WTC11 (cell line): ENCODE measurements around the gene UNKL. TPM values are rescaled to one million over a fixed set of nuclear protein-coding genes. Genes with fewer than 3 reads are reported as not detected.

Source experiments
- ATAC-seq: fragments of 200-7000 bp; cut with Tn5 transposase; 2 replicates; pipeline ENCODE4 v1.10.0; 2021; ENCODE audit warnings: mild to moderate bottlenecking, moderate library complexity
- CTCF ChIA-PET: fragments of 300-600 bp; sonication (Branson Sonifier 250); formaldehyde crosslinking; loops from one replicate; lab custom pipeline; 2021; ENCODE audit warnings: antibody characterized with exemption; lab: Charles Lee
- POLR2A ChIA-PET: fragments of 350-600 bp; sonication (Branson Sonifier 250); formaldehyde crosslinking; loops from one replicate; lab custom pipeline; 2021; ENCODE audit warnings: antibody characterized with exemption; lab: Charles Lee
- DNase-seq: peaks from one replicate; pipeline ENCODE4 v3.0.0; 2021; ENCODE audit warnings: low spot score
- H3K27ac Mint-ChIP-seq: 2 replicates; pipeline ENCODE4 v1.8.0; 2021; ENCODE audit warnings: mixed read lengths
- H3K27me3 Mint-ChIP-seq: 2 replicates; pipeline ENCODE4 v1.8.0; 2021; ENCODE audit warnings: low read depth, mild to moderate bottlenecking, moderate library complexity, mixed read lengths
- H3K36me3 Mint-ChIP-seq: 2 replicates; pipeline ENCODE4 v1.8.0; 2021; ENCODE audit warnings: mixed read lengths
- H3K4me1 Mint-ChIP-seq: 2 replicates; pipeline ENCODE4 v1.8.0; 2022; ENCODE audit warnings: mixed read lengths
- H3K4me3 Mint-ChIP-seq: 2 replicates; pipeline ENCODE4 v1.8.0; 2021; ENCODE audit warnings: mild to moderate bottlenecking, moderate library complexity, mixed read lengths
- H3K9me3 Mint-ChIP-seq: 2 replicates; pipeline ENCODE4 v1.8.0; 2021; ENCODE audit warnings: mixed read lengths
- CREB1 ChIP-seq: sonication (generic); formaldehyde crosslinking; IDR thresholded peaks from 2 replicates; pipeline ENCODE4 v1.8.0; 2023; ENCODE audit warnings: mild to moderate bottlenecking, missing genetic modification reagents
- ETV6 ChIP-seq: sonication (generic); formaldehyde crosslinking; IDR thresholded peaks from 2 replicates; pipeline ENCODE4 v1.8.1; 2022; ENCODE audit warnings: mild to moderate bottlenecking, missing genetic modification reagents
- FOXJ3 ChIP-seq: sonication (generic); formaldehyde crosslinking; IDR thresholded peaks from 2 replicates; pipeline ENCODE4 v1.9.0; 2021; ENCODE audit warnings: missing genetic modification reagents, mild to moderate bottlenecking, borderline replicate concordance
- GRHL2 ChIP-seq: fragments of 250-450 bp; sonication (Bioruptor Pico); IDR thresholded peaks from 2 replicates; pipeline ENCODE4 v1.8.0; 2022; ENCODE audit warnings: mild to moderate bottlenecking, moderate library complexity; ENCODE audit not compliant: insufficient replicate concordance, severe bottlenecking
- JAZF1 ChIP-seq: fragments of 250-450 bp; sonication (Bioruptor Pico); IDR thresholded peaks from 2 replicates; pipeline ENCODE4 v1.9.0; 2021; ENCODE audit warnings: moderate library complexity, mild to moderate bottlenecking, inconsistent platforms
- JUN ChIP-seq: sonication (generic); formaldehyde crosslinking; IDR thresholded peaks from 2 replicates; pipeline ENCODE4 v1.8.0; 2023; ENCODE audit warnings: mild to moderate bottlenecking, missing genetic modification reagents
- MYBL2 ChIP-seq: sonication (generic); formaldehyde crosslinking; IDR thresholded peaks from 2 replicates; pipeline ENCODE4 v1.8.1; 2023; ENCODE audit warnings: mild to moderate bottlenecking, moderate library complexity, missing genetic modification reagents
- RELA ChIP-seq: sonication (generic); formaldehyde crosslinking; IDR thresholded peaks from 2 replicates; pipeline ENCODE4 v1.8.1; 2022; ENCODE audit warnings: missing genetic modification reagents, mild to moderate bottlenecking, borderline replicate concordance
- SMAD4 ChIP-seq: sonication (generic); formaldehyde crosslinking; IDR thresholded peaks from 2 replicates; pipeline ENCODE4 v1.8.0; 2022; ENCODE audit warnings: mild to moderate bottlenecking, missing genetic modification reagents
- TCF7 ChIP-seq: sonication (generic); formaldehyde crosslinking; IDR thresholded peaks from 2 replicates; pipeline ENCODE4 v1.8.0; 2022; ENCODE audit warnings: mild to moderate bottlenecking, low read depth, missing genetic modification reagents, moderate library complexity
- ZNF232 ChIP-seq: sonication (generic); formaldehyde crosslinking; IDR thresholded peaks from 2 replicates; pipeline ENCODE4 v1.8.0; 2022; ENCODE audit warnings: mild to moderate bottlenecking, missing genetic modification reagents
- ZNF263 ChIP-seq: sonication (generic); formaldehyde crosslinking; IDR thresholded peaks from 2 replicates; pipeline ENCODE4 v1.8.1; 2022; ENCODE audit warnings: low read depth, mild to moderate bottlenecking, moderate library complexity, missing genetic modification reagents
- ZNF416 ChIP-seq: fragments of 250-450 bp; sonication (Bioruptor Pico); IDR thresholded peaks from 2 replicates; pipeline ENCODE4 v1.9.0; 2021; ENCODE audit warnings: mild to moderate bottlenecking, inconsistent platforms
- ZNF423 ChIP-seq: fragments of 250-450 bp; sonication (Bioruptor Pico); IDR thresholded peaks from 2 replicates; pipeline ENCODE4 v2.1.2; 2022; ENCODE audit warnings: mild to moderate bottlenecking, moderate library complexity
- total RNA-seq: library from RNA; stranded (reverse); gene quantifications from 3 replicates; pipeline ENCODE4 v1.2.3, GENCODE V29; 2021
- TF ChIP-seq, protein P1 (sequence below): fragments of 250-450 bp; sonication (Bioruptor Pico); conservative IDR thresholded peaks from 2 replicates; pipeline ENCODE4 v1.9.0; 2021; ENCODE audit warnings: mild to moderate bottlenecking
- TF ChIP-seq, protein P2 (sequence below): fragments of 200-600 bp; IDR thresholded peaks from 2 replicates; pipeline ENCODE4 v1.8.0; 2022; ENCODE audit warnings: antibody characterized with exemption
- TF ChIP-seq, protein P3 (sequence below): sonication (generic); formaldehyde crosslinking; IDR thresholded peaks from 2 replicates; pipeline ENCODE4 v1.8.1; 2023; ENCODE audit warnings: mild to moderate bottlenecking, missing genetic modification reagents, moderate library complexity
- TF ChIP-seq, protein P4 (sequence below): sonication (generic); formaldehyde crosslinking; IDR thresholded peaks from 2 replicates; pipeline ENCODE4 v1.8.1; 2022; ENCODE audit warnings: mild to moderate bottlenecking, moderate library complexity, missing genetic modification reagents
- TF ChIP-seq, protein P5 (sequence below): fragments of 250-450 bp; sonication (Bioruptor Pico); IDR thresholded peaks from 2 replicates; pipeline ENCODE4 v1.9.0; 2021; ENCODE audit warnings: mild to moderate bottlenecking
- TF ChIP-seq, protein P6 (sequence below): sonication (generic); formaldehyde crosslinking; IDR thresholded peaks from 2 replicates; pipeline ENCODE4 v1.8.1; 2022; ENCODE audit warnings: mild to moderate bottlenecking, missing genetic modification reagents, moderate library complexity, borderline replicate concordance
- TF ChIP-seq, protein P7 (sequence below): sonication (generic); formaldehyde crosslinking; IDR thresholded peaks from 2 replicates; pipeline ENCODE4 v1.8.1; 2023; ENCODE audit warnings: mild to moderate bottlenecking, missing genetic modification reagents
- TF ChIP-seq, protein P8 (sequence below): sonication (generic); formaldehyde crosslinking; IDR thresholded peaks from 2 replicates; pipeline ENCODE4 v1.8.0; 2022; ENCODE audit warnings: mild to moderate bottlenecking, missing genetic modification reagents
- TF ChIP-seq, protein P9 (sequence below): sonication (generic); formaldehyde crosslinking; IDR thresholded peaks from 2 replicates; pipeline ENCODE4 v1.8.0; 2022; ENCODE audit warnings: mild to moderate bottlenecking, missing genetic modification reagents

UNKL gene
- total RNA-seq, 1 experiment from 2014 or later: 53.3 TPM

DNA sequence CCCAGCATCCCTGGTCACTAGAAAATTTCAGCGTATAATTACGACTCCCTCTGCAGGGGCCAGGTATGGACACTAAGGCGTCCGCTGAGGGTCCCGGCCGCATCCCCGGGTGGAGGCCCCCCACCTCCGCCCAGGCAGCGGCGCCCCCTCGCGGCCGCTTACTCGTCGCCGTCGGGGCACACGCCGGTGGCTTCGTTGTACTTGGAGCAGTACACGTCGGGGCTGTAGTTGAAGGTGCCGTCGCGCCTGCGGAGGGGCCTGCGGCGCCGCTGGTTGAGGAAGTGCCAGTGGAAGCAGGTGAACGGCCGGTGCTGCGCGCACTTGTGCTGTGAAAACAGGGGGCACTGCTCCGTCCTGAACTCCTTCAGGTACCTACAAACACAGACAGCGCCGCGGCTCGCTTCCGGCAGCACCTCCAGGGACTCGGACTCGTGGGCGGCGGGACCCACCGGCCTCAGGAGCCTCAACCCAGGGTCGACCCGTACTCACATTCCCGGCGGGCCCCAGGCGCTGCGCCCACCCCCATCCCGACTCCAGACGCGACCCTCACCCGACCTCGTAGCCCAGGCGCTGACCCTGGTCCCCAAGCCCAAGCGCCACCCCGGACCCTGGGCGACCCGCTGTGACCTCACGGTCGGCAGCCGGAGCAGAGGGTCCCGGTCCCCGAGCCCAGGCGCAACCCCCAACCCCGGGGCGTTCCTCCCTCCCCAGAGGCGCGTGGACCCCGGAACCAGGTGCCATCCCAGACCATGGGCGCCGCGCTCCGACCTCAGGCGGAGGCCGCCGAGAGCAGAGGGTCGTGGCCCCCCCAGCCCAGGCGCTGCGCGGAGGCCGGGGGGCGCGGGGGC, 596 bp downstream of the UNKL start:
- Mint-ChIP-seq H3K9me3 (no peaks in the 10 kb centered on the region), H3K27ac (no peak overlapping the region), H3K4me1 (0 out of 2 replicates have a peak, but pooled peaks cover 4% of the 10 kb centered on the region), H3K4me3 (peak overlapping the region; percentile 79), H3K27me3 (no peaks in the 10 kb centered on the region; the same call in 1 of the 2 replicates), H3K36me3 (no peaks in the 10 kb centered on the region)
- ATAC-seq (peak; percentile 68), DNase-seq (peak; percentile 85)
- CTCF ChIA-PET: interaction anchor here (0.7 kb wide), 1 partner anchor 103 kb away, joined by 4 read pairs; no protein-coding TSS in a partner anchor
- POLR2A ChIA-PET: interaction anchor here (0.7 kb wide), 1 partner anchor 83 kb away, joined by 11 read pairs; no protein-coding TSS in a partner anchor
- TF ChIP-seq ETV6: peak; percentile 67; the same call in 1 of the 2 replicates
- TF ChIP-seq ZNF423 (CRISPR knock-in tag): peak; percentile 16; the same call in 1 of the 2 replicates
- no peak for TF ChIP-seq TCF7
- TF ChIP-seq, protein P1, sequence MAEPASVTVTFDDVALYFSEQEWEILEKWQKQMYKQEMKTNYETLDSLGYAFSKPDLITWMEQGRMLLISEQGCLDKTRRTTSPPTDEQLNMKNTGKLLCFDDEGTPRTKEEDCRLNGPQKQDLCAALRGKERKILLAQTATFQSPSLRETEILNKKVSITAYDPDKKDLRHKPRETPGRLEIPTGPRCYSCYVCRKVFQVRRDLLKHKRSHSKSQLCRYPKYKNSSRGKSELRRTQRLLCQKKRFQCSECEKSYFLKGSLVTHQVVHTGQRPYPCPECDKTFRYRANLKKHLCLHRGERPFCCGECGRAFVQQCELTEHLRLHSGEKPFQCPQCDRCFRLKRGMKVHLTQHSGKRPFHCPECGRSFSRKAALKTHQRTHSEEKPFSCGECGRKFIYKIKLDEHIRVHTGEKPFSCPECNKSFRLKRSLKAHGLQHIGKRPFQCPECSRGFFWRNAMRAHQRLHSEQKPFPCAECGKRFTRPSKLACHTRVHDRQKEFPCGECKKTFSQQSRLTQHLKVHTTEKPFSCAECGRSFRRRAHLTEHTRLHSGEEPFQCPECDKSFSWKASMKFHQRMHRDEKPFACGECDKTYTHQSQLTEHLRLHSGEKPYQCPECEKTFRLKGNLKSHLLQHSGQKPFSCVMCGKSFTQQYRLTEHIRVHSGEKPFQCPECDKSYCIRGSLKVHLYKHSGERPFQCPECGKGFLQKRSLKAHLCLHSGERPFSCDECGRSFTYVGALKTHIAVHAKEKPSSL: no peak
- TF ChIP-seq, protein P2, sequence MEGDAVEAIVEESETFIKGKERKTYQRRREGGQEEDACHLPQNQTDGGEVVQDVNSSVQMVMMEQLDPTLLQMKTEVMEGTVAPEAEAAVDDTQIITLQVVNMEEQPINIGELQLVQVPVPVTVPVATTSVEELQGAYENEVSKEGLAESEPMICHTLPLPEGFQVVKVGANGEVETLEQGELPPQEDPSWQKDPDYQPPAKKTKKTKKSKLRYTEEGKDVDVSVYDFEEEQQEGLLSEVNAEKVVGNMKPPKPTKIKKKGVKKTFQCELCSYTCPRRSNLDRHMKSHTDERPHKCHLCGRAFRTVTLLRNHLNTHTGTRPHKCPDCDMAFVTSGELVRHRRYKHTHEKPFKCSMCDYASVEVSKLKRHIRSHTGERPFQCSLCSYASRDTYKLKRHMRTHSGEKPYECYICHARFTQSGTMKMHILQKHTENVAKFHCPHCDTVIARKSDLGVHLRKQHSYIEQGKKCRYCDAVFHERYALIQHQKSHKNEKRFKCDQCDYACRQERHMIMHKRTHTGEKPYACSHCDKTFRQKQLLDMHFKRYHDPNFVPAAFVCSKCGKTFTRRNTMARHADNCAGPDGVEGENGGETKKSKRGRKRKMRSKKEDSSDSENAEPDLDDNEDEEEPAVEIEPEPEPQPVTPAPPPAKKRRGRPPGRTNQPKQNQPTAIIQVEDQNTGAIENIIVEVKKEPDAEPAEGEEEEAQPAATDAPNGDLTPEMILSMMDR: peak; percentile 58
- no peak for TF ChIP-seq ZNF263
- TF ChIP-seq FOXJ3 (CRISPR knock-in tag): no peak
- TF ChIP-seq, protein P3, sequence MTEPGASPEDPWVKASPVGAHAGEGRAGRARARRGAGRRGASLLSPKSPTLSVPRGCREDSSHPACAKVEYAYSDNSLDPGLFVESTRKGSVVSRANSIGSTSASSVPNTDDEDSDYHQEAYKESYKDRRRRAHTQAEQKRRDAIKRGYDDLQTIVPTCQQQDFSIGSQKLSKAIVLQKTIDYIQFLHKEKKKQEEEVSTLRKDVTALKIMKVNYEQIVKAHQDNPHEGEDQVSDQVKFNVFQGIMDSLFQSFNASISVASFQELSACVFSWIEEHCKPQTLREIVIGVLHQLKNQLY (CRISPR knock-in tag): no peak
- no peak for TF ChIP-seq CREB1 (CRISPR knock-in tag)
- TF ChIP-seq ZNF232 (CRISPR knock-in tag): no peak
- TF ChIP-seq, protein P4, sequence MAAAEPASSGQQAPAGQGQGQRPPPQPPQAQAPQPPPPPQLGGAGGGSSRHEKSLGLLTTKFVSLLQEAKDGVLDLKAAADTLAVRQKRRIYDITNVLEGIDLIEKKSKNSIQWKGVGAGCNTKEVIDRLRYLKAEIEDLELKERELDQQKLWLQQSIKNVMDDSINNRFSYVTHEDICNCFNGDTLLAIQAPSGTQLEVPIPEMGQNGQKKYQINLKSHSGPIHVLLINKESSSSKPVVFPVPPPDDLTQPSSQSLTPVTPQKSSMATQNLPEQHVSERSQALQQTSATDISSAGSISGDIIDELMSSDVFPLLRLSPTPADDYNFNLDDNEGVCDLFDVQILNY: 0 out of 2 replicates have a peak, but pooled peaks have one; percentile 27
- no peak for TF ChIP-seq RELA (CRISPR knock-in tag)
- TF ChIP-seq, protein P5, sequence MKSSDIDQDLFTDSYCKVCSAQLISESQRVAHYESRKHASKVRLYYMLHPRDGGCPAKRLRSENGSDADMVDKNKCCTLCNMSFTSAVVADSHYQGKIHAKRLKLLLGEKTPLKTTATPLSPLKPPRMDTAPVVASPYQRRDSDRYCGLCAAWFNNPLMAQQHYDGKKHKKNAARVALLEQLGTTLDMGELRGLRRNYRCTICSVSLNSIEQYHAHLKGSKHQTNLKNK (CRISPR knock-in tag): no peak
- TF ChIP-seq, protein P6, sequence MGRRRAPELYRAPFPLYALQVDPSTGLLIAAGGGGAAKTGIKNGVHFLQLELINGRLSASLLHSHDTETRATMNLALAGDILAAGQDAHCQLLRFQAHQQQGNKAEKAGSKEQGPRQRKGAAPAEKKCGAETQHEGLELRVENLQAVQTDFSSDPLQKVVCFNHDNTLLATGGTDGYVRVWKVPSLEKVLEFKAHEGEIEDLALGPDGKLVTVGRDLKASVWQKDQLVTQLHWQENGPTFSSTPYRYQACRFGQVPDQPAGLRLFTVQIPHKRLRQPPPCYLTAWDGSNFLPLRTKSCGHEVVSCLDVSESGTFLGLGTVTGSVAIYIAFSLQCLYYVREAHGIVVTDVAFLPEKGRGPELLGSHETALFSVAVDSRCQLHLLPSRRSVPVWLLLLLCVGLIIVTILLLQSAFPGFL: no peak
- TF ChIP-seq, protein P7, sequence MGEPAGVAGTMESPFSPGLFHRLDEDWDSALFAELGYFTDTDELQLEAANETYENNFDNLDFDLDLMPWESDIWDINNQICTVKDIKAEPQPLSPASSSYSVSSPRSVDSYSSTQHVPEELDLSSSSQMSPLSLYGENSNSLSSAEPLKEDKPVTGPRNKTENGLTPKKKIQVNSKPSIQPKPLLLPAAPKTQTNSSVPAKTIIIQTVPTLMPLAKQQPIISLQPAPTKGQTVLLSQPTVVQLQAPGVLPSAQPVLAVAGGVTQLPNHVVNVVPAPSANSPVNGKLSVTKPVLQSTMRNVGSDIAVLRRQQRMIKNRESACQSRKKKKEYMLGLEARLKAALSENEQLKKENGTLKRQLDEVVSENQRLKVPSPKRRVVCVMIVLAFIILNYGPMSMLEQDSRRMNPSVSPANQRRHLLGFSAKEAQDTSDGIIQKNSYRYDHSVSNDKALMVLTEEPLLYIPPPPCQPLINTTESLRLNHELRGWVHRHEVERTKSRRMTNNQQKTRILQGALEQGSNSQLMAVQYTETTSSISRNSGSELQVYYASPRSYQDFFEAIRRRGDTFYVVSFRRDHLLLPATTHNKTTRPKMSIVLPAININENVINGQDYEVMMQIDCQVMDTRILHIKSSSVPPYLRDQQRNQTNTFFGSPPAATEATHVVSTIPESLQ (CRISPR knock-in tag): no peak
- 0 out of 2 replicates have a peak, but pooled peaks have one; percentile 46 for TF ChIP-seq ZNF416
- TF ChIP-seq MYBL2 (CRISPR knock-in tag): 0 out of 2 replicates have a peak, but pooled peaks have one; percentile 61
- no peak for TF ChIP-seq JAZF1 (CRISPR knock-in tag)
- no peak for TF ChIP-seq GRHL2 (CRISPR knock-in tag)
- TF ChIP-seq, protein P8, sequence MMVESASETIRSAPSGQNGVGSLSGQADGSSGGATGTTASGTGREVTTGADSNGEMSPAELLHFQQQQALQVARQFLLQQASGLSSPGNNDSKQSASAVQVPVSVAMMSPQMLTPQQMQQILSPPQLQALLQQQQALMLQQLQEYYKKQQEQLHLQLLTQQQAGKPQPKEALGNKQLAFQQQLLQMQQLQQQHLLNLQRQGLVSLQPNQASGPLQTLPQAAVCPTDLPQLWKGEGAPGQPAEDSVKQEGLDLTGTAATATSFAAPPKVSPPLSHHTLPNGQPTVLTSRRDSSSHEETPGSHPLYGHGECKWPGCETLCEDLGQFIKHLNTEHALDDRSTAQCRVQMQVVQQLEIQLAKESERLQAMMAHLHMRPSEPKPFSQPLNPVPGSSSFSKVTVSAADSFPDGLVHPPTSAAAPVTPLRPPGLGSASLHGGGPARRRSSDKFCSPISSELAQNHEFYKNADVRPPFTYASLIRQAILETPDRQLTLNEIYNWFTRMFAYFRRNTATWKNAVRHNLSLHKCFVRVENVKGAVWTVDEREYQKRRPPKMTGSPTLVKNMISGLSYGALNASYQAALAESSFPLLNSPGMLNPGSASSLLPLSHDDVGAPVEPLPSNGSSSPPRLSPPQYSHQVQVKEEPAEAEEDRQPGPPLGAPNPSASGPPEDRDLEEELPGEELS (CRISPR knock-in tag): peak; percentile 41; the same call in 1 of the 2 replicates
- TF ChIP-seq, protein P9, sequence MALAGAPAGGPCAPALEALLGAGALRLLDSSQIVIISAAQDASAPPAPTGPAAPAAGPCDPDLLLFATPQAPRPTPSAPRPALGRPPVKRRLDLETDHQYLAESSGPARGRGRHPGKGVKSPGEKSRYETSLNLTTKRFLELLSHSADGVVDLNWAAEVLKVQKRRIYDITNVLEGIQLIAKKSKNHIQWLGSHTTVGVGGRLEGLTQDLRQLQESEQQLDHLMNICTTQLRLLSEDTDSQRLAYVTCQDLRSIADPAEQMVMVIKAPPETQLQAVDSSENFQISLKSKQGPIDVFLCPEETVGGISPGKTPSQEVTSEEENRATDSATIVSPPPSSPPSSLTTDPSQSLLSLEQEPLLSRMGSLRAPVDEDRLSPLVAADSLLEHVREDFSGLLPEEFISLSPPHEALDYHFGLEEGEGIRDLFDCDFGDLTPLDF (CRISPR knock-in tag): no peak
- TF ChIP-seq SMAD4 (CRISPR knock-in tag): no peak
- TF ChIP-seq JUN (CRISPR knock-in tag): no peak
